Mononuclear cell (primary cell): ENCODE measurements around the gene ZFP62. TPM values are rescaled to one million over a fixed set of nuclear protein-coding genes. Genes with fewer than 3 reads are reported as not detected.
"Not testable (repeated sequence)": the region's sequence is repeated elsewhere in the genome, so short reads cannot be mapped to it uniquely, and the experiment has no call there.

Source experiments
- H3K27me3 ChIP-seq: 2 replicates; pipeline ENCODE4 v1.6.0; 2011; ENCODE audit warnings: low read length, control low read depth; ENCODE audit not compliant: insufficient read depth
- H3K4me1 ChIP-seq: 2 replicates; pipeline ENCODE4 v1.5.1; 2011; ENCODE audit warnings: mild to moderate bottlenecking, low read length, control low read depth; ENCODE audit not compliant: insufficient read depth
- H3K4me3 ChIP-seq: 2 replicates; pipeline ENCODE4 v1.5.1; 2011; ENCODE audit warnings: mild to moderate bottlenecking, low read length, moderate library complexity
- H3K9me3 ChIP-seq: 2 replicates; pipeline ENCODE4 v1.5.1; 2011; ENCODE audit warnings: low read depth, mild to moderate bottlenecking, control low read depth, low read length
- total RNA-seq: library from RNA; depleted of rRNA; stranded (reverse); fragments of >200 nt; gene quantifications from one replicate; pipeline ENCODE4 v1.2.3, GENCODE V29; 2012

ZFP62 gene
- total RNA-seq, 1 donor: 9.4 TPM

DNA sequence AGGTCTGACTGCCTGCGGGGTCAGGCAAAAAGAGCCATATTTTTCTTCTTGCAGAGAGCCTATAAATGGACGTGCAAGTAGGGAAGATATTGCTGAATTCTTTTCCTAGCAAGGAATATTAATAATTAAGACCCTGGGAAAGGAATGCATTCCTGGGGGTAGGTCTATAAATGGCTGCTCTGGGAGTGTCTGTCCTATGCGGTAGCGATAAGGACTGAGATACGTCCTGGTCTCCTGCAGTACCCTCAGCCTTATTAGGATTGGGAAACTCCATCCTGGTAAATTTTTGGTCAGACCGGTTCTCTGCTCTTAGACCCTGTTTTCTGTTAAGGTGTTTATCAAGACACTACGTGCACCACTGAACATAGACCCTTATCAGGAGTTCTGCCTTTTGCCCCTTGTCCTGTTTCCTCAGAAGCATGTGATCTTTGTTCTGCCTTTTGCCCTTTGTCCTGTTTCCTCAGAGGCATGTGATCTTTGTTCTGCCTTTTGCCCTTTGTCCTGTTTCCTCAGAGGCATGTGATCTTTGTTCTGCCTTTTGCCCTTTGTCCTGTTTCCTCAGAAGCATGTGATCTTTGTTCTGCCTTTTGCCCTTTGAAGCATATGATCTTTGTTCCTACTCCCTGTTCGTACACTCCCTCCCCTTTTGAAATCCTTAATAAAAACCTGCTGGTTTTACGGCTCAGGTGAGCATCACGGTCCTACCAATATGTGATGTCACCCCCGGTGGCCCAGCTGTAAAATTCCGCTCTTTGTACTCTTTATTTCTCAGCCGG lies 32.1 kb downstream of the ZFP62 start:
- not testable (repeated sequence) for H3K9me3 ChIP-seq

DNA sequence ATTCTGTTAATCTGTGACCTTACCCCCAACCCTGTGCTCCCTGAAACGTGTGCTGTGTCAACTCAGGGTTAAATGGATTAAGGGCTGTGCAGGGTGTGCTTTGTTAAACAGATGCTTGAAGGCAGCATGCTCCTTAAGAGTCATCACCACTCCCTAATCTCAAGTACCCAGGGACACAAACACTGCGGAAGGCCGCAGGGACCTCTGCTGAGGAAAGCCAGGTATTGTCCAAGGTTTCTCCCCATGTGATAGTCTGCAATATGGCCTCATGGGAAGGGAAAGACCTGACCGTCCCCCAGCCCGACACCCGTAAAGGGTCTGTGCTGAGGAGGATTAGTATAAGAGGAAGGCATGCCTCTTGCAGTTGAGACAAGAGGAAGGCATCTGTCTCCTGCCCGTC lies 33.7 kb downstream of the ZFP62 start:
- H3K27me3 ChIP-seq, H3K4me3 ChIP-seq, H3K9me3 ChIP-seq: not testable (repeated sequence)
- H3K4me1 ChIP-seq: peaks cover 28% of the 10 kb centered on the region

More for the DNA sequence above, 32.1 kb downstream of the ZFP62 start:
- not testable (repeated sequence) for H3K4me3 ChIP-seq, H3K27me3 ChIP-seq
- H3K4me1 ChIP-seq: peaks cover 44% of the 10 kb centered on the region

DNA sequence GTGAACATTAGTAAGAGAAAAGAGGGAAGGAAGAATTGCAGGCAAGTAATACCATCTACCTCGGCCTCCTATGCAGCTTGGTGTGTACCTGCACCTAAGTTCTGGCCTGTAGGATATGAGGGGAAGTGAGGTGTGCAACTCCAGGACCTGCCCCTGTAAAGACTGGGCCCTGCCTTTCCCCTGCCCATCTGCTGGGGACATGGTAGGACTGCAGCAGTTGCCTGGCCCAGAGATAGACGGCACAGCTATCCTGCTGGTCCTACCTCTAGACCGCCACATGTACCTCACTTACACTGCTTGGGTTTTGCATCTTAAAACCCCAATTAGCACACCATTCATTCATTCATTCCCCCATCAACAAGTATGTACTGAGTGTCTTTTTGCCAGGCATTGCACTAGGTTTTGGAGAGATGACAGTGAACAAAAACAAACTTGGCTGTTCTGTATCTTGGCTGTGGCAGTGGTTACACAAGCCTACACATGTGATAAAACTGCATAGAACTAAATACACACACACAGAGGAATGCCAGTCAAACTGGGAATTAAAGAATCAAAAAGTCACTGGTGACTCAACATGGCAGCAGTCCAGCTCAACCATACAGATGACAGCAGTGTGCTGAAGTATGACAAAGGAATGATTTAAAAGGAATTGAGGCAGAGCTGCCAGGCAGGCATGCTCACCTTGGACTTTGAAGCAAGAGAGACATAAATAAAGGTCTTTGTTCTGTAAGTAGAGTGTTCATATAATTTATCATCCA lies 35.1 kb downstream of the ZFP62 start:
- peaks cover 29% of the 10 kb centered on the region for H3K4me1 ChIP-seq

DNA sequence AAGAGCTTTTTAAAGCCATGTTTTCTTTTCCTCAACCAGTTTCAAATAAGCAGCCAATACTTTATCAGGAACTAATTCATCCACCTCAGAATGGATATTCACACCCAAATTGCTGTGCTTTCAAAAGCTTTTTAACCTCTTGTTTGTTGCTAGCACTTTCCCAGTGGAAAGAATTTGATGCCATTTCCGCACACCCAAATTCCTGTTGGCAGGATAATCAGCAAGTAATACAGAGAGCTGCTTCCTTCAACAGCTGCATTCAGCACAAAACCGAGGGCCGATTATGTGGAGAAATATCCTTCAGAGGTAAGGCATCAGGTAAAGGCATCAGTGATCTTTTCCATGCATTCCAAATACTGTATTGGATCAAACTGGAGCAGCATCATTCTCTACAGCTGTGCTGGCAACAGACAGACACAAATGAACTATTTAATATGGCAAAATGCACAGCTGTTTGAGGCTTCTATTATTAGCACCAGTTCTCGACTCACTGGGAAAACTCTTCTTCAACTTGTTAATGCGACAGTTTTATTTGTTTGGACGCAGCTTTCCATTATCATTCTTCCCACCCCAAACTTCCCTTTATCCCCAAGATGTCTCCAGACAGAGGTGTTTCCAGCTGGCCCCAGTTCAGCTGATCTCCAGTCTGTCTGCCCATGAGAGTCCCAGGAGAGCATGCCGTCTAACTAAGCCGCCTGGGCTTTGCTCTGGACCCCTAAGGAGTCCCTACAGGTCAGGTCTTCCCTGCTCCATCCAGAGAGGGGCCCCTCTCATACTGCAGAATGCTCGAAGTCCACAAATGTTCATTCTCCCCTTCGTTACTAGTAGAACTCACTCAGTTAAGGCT lies 36.2 kb downstream of the ZFP62 start:
- H3K4me1 ChIP-seq: peaks cover 30% of the 10 kb centered on the region

More for the DNA sequence above, 35.1 kb downstream of the ZFP62 start:
- no peaks in the 10 kb centered on the region for H3K9me3 ChIP-seq
- H3K27me3 ChIP-seq: no peaks in the 10 kb centered on the region
- no peak overlapping the region for H3K4me3 ChIP-seq

DNA sequence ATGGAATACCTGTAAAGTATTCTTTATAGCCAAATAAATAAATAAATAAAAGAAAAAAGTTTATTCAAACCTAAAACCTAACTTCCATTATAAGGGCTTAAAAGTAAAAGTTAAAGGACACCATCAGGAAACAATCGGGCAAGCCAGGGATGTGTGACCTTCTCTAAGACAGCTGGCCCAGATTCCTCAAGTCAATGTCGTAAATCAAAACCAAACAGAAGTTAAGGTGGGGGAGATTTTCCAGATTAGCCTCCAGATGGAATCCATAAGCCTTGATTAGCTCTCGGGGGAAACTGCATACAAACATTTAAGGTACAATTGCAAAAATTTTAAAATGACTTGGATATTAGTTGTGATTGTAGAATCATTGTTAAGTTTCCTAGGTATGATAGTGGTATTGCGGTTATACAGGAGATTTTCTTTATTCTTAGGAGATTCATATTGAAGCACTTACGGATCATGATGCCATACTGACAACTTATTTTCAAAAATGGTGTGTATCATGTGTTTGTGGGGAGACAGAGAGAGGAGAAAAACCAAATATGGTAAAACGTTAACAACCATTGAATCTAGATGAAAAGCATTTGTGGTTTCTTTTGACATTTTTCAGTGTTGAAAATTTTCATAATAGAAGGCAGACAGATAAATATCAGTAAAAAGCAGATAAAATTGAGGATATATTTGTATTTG lies 37.0 kb downstream of the ZFP62 start:
- Histone ChIP-seq H3K27me3 (no peaks in the 10 kb centered on the region), H3K9me3 (no peaks in the 10 kb centered on the region), H3K4me3 (no peak overlapping the region), H3K4me1 (peaks cover 23% of the 10 kb centered on the region)

More for the DNA sequence above, 36.2 kb downstream of the ZFP62 start:
- Histone ChIP-seq H3K27me3 (no peaks in the 10 kb centered on the region), H3K9me3 (no peaks in the 10 kb centered on the region), H3K4me3 (no peak overlapping the region)

DNA sequence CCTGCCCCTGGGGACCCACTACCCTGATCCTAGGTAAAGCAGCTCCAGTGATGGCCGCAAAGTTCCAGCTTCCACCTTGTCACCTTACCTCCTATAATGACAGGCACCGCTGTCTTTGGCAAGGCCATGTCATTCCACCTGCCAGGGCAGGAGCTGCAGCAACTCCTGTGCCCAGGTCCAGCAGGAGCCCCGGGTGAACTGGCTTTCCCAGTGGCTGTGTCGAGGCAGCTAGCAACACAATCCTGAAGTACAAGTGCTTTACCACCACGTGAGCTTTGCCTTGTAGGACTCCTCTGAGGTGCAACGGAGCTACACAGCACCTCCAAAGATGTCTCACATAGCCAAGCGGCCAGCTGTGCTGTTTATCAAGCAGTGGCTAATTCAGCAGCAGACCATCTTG lies 37.7 kb downstream of the ZFP62 start:
- H3K27me3 ChIP-seq: no peaks in the 10 kb centered on the region
- H3K4me1 ChIP-seq: peaks cover 19% of the 10 kb centered on the region
- H3K9me3 ChIP-seq: no peaks in the 10 kb centered on the region

DNA sequence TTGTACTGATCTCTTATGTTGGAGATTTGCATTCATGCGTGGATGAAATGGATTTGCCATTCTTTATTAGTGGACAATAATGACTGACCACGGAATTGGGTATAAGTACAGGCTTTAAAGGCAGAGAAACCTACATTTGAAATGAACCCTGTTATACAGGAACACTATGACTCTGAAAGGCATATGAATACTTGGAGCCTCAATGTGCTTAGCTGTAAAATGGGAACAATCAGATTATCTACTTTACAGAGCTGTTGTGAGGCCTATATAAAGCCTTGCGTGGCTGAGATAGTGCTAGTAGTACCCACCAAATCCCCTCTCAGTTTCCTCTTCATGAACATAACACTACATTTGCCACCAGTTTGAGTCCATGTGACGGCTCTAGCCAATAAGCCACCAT lies 39.5 kb downstream of the ZFP62 start:
- no peaks in the 10 kb centered on the region for H3K9me3 ChIP-seq
- H3K4me1 ChIP-seq: peaks cover 34% of the 10 kb centered on the region
- no peaks in the 10 kb centered on the region for H3K27me3 ChIP-seq
- no peak overlapping the region for H3K4me3 ChIP-seq

More for the DNA sequence above, 37.7 kb downstream of the ZFP62 start:
- H3K4me3 ChIP-seq: no peak overlapping the region

DNA sequence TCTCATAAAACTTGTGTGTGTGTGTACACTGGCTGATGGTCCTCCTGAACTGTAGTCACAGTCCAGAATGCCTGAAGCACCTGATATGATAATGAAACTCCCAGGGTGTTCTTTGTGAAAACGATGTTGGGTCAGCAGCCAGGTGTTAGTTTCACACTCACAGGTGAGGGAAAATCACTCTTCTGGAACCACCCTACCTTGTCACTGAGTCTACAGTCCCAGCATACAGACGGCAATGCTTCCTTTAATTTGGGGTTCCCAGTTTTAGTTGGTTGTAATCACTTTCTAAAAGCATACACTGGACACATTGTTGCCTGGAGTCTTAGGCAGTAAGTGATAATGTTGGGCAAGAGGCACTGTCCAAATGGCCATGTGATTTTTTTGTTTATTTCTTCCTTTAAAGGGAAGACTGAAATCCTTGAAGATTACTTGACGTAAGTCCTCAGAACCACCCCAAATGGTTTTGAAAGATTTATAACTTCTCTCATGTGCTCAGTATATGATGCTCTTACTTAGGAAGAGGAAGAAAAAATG lies 40.2 kb downstream of the ZFP62 start:
- no peaks in the 10 kb centered on the region for H3K9me3 ChIP-seq
- no peak overlapping the region for H3K4me3 ChIP-seq
- H3K4me1 ChIP-seq: peaks cover 41% of the 10 kb centered on the region
- H3K27me3 ChIP-seq: no peaks in the 10 kb centered on the region

DNA sequence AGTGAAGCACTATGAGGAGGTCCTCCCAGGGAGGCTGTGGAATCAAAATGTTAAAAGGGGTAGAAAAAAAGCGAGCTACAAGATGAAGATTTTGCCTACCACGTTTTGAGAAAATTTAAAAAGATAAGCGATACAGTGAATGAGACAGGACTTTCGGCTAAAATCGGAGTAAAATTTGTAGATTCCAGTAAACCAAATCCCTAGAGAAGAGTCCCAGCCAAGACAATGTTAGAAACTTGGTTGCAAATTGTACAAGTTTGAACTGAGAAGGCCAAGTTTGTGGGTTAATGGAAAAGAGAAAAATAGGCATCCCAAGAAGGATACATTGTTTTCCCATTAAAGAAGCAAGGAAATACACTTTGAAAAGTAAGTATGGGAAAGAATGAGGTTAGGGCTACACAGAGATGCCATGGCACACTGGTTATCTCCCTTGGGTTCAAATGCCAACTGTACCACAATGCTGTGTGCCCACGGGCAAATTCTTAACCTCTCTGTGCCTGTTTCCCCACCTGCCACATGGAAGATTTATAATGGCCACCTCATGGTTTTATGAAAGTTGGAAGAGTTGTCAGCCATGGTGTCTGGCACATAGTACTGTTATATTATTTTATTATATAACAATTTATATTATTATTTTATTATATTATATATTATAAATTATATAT lies 42.3 kb downstream of the ZFP62 start:
- Histone ChIP-seq H3K4me1 (peaks cover 56% of the 10 kb centered on the region), H3K4me3 (no peak overlapping the region), H3K27me3 (no peaks in the 10 kb centered on the region), H3K9me3 (no peaks in the 10 kb centered on the region)

DNA sequence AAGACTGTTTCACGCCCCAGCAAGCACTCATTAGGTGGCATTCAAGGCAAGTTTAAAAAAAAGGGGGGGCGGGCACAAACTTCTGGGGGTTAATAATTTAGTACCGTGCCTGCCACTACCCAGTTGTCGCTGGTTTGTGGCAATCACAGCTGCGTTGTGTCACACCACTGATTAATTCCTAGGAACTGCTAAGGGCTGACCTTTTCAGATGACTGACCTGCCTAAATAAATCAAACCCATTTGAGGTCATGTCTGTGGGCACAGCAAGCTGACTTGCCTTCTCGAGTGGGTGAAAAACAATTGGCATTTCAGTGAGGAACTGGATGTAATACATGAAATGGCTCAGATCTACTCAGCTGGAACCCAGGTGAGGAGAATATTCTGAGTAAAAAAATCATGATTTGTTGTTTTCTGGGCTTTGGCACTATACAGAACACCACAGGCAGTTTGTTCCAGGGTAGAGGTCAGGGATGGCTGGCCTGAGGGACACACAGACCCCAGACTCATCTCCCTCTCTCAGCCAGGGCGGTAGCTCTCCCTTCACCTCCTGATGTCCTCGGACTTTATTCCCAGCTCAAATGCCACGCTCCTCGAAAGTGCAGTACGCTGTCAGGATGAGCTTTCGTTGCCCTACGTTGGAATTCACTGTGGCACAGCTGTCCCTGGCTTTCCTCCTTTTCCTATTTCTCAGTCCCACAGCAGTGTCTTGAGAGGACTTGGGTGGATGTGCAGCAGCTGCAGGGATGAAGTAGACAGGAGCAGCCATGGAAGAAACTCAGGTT lies 43.0 kb downstream of the ZFP62 start:
- Histone ChIP-seq H3K4me1 (peaks cover 61% of the 10 kb centered on the region), H3K9me3 (no peaks in the 10 kb centered on the region), H3K27me3 (no peaks in the 10 kb centered on the region), H3K4me3 (no peak overlapping the region)

DNA sequence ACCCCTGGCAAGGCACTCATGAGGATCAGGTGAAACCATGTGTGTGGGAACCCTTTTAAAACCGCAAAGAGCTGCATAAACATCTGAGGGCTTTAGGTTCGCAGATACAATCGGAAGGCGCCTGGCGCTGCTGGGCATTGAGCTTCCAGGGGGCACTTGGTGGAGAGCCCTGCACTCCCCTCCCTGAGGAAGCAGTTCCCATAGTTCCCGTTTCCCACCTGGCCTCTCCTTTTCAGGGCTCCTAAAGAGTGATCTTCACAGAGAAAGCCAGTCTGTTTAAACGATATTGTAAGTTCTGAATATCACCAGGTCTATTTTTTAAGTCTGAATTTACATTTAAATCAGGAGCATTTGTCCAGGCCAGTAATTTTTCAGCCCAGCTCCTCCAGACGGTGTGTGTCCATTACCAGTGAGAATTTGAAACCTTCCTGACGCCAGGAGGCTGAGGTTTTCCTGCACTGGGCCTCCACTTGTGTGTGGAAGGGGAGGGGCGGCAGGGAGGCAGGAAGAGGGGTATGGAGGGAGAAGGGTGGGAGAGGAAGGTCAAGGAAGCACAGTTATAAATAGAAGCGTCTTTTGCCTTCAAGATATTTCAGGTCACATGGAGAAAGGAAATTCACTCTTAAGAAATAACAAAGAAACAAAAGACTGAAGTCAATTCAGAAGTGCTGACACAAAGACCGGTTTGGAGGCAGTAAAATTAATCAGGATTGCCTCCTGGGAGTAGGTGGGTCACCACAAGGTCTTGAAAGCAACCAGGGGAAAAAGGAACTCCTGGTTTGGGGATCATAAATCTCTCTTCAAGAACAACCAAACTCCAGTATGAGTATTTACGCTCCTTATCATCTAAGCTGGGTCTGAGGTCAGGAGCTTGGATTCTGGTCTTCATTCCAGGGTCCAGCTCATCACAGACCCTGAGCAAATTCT lies 44.2 kb downstream of the ZFP62 start:
- H3K27me3 ChIP-seq: no peaks in the 10 kb centered on the region
- no peak overlapping the region for H3K4me3 ChIP-seq
- H3K4me1 ChIP-seq: peaks cover 63% of the 10 kb centered on the region
- H3K9me3 ChIP-seq: no peaks in the 10 kb centered on the region

DNA sequence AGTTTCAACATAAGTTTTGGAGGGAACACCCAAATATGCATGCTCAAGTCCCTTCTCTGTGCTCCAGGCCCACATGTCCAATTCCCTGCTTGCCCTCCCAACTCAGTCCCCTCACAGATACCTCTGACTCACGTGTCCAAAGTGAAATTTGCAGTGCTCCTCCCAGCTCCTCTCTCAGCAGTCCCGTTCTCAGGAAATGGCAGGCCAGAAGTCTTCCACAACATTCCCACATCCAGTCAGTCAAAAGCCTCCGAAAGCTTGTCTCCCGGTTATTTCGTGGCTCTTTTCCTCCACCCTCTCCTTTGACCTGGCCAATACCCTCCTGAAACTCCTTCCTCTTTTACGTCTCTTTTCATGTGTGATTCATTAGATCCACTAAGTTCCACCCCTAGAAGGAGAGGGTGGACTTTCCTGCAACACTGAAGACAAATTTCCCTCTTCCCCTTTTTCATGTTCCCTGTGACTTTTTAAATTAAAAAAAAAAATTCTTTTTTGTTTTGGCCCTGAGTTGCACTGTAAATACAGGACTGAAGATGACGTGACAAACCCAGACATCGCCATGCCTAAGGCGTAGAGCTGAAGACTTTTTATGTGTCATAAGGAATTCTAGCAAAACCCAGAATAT lies 45.7 kb downstream of the ZFP62 start:
- Histone ChIP-seq H3K9me3 (no peaks in the 10 kb centered on the region), H3K27me3 (no peaks in the 10 kb centered on the region), H3K4me3 (peak overlapping the region; percentile 44), H3K4me1 (peaks cover 63% of the 10 kb centered on the region)
